Activated naive CD4-positive, alpha-beta T cell treated with anti-CD3 and anti-CD28 coated beads, Interleukin-2, amount 50 U/mL, for 24 hours (primary cell): ENCODE measurements around the gene HMOX2.

Experiments
- H3K27ac Mint-ChIP-seq: one replicate; pipeline ENCODE4 v1.8.0; 2021; ENCODE audit warnings: mild to moderate bottlenecking, mixed read lengths
- H3K27me3 Mint-ChIP-seq: one replicate; pipeline ENCODE4 v1.8.0; 2021; ENCODE audit warnings: mixed read lengths
- H3K36me3 Mint-ChIP-seq: one replicate; pipeline ENCODE4 v1.8.0; 2021; ENCODE audit warnings: mixed read lengths
- H3K4me1 Mint-ChIP-seq: one replicate; pipeline ENCODE4 v1.8.0; 2021; ENCODE audit warnings: mixed read lengths
- H3K4me3 Mint-ChIP-seq: one replicate; pipeline ENCODE4 v1.8.0; 2021; ENCODE audit warnings: mild to moderate bottlenecking, mixed read lengths
- H3K9me3 Mint-ChIP-seq: one replicate; pipeline ENCODE4 v1.8.0; 2021; ENCODE audit warnings: mixed read lengths

HMOX2 gene

DNA sequence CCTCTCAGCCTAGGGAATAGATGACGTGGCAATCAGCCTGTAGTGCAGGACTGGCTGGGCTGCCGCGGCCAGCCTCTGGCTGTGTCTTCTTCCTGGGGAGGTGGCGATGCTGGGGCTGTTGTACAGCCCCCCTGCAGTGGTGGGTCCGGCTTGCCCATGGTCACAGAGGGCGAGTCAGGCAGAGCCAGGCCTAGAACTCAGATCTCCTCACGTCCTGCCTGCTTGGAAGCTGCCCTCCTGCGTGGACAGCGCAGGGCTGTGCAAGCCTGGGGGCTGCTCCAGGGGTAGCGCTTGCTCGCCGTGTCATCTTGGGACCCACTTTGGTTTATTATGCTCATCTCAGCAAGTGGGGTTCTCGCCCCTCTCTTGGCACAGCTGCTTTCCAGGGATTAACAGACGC is 21.1 kb upstream of the HMOX2 start:
- Mint-ChIP-seq H3K9me3 (no peaks in the 10 kb centered on the region), H3K4me1 (peaks cover 11% of the 10 kb centered on the region), H3K27me3 (no peaks in the 10 kb centered on the region), H3K36me3 (peaks cover 10% of the 10 kb centered on the region), H3K27ac (no peak overlapping the region), H3K4me3 (no peak overlapping the region)

DNA sequence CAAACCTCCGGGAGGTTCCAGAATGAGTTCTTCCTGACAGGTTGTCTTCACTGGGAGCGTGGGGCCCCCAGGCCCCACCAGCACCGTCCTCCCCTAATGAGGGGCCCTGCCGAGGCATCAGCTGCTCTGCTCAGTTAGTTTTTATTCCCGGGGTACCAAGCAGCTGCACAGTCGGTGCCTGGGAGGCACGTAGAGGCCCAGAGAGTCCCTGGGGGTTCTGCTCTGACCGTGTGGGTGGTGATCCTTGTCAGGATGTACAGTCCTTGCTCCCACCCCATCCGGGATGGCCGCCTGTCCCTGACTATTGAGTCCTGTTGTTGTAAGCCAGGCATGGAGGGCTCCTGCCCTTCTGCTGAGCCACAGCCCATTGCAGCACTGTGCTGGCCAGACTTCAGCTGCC is 20.2 kb upstream of the HMOX2 start:
- Mint-ChIP-seq H3K27me3 (no peaks in the 10 kb centered on the region), H3K27ac (no peak overlapping the region), H3K4me3 (no peak overlapping the region), H3K4me1 (peaks cover 11% of the 10 kb centered on the region), H3K36me3 (peaks cover 11% of the 10 kb centered on the region), H3K9me3 (no peaks in the 10 kb centered on the region)

DNA sequence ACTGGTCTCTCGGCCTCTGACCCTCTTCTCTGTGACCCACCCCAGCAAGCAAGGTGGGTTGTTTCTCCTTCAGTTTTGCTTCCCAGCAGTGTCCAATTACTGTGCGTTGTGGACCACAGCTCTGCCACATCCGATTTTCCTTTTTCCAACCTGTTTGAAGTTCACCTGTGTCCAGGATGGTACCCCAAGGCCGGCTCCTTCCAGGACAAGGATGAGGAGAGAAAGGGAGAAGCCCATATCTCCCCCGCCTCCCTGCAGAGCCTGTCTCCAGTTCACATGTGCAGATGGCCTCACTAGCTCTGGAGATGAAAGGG is 15.3 kb upstream of the HMOX2 start:
- Mint-ChIP-seq H3K4me1 (peaks cover 19% of the 10 kb centered on the region), H3K36me3 (peaks cover 8% of the 10 kb centered on the region), H3K27me3 (no peaks in the 10 kb centered on the region), H3K4me3 (no peak overlapping the region), H3K27ac (no peak overlapping the region), H3K9me3 (no peaks in the 10 kb centered on the region)

GRCh38 chr16:4461250-4462085 is 14.7 kb upstream of the HMOX2 start:
- H3K27ac Mint-ChIP-seq, result no peak overlapping the region
- H3K27me3 Mint-ChIP-seq, result no peaks in the 10 kb centered on the region
- H3K4me3 Mint-ChIP-seq, result no peak overlapping the region
- peaks cover 8% of the 10 kb centered on the region for H3K36me3 Mint-ChIP-seq
- H3K4me1 Mint-ChIP-seq, result peaks cover 23% of the 10 kb centered on the region
- H3K9me3 Mint-ChIP-seq, result no peaks in the 10 kb centered on the region

- H3K4me3 Mint-ChIP-seq, result no peak overlapping the region
- no peaks in the 10 kb centered on the region for H3K9me3 Mint-ChIP-seq
- H3K36me3 Mint-ChIP-seq, result peaks cover 7% of the 10 kb centered on the region
- peak overlapping the region; percentile 12 for H3K27ac Mint-ChIP-seq
- H3K4me1 Mint-ChIP-seq, result peaks cover 23% of the 10 kb centered on the region
- H3K27me3 Mint-ChIP-seq, result no peaks in the 10 kb centered on the region
Measured at GRCh38 chr16:4463522-4464163, 12.6 kb upstream of the HMOX2 start.

DNA sequence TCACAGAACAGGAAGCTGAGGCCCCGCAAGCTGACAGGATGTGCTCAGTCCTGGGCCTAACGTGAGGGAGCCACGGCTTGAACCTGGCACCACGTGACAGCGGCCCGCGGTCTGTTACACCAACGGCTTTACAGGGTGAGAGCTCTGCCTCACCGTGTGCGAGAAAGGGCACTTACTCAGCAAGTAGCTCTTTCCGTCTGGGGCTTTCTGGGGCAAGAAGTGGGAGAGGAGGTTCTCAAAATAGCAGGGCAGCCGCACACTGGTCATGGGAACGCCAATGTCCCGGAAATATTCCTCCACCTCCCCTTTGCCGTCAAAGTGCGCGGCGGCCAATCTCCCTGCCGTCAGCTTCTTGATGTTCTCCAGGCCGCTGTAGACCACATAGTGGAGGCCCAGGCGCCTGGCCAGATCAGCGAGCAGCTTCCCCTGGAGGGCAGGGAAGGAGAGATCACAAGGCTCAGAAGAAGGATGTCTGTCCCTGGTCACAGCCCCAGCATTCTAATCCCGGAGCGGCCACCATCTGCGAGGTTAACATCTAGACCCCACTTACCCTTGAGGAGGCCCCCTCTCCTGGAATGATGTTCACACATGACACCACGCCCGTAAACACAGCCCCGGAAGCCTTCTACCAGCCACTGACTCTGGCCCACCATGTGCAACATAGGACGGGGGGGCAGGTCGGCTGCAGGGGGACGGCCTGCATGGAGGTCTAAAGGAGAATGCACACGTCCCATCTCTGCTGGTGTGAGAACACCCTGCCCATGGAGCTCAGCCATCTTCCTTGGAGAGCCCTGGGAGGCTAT is 10.0 kb upstream of the HMOX2 start:
- Mint-ChIP-seq H3K4me3 (no peak overlapping the region), H3K36me3 (peaks cover 3% of the 10 kb centered on the region)

DNA sequence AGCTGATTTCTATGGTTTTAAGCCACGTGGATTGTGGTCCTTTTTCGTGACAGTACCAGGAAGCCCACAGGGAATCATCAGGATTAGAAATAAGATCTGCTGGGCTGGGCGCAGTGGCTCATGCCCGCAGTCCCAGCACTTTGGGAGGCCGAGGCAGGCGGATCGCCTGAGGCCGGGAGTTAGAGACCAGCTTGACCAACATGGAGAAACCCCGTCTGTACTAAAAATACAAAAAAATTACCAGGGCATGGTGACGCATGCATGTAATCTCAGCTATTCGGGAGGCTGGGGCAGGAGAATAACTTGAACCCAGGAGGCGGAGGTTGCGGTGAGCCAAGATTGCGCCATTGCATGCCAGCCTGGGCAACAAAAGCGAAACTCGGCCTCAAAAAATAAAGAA is 8.3 kb upstream of the HMOX2 start:
- Mint-ChIP-seq H3K4me1 (peaks cover 21% of the 10 kb centered on the region), H3K27me3 (no peaks in the 10 kb centered on the region), H3K4me3 (no peak overlapping the region), H3K27ac (no peak overlapping the region), H3K36me3 (peaks cover 3% of the 10 kb centered on the region), H3K9me3 (no peaks in the 10 kb centered on the region)

More for the DNA sequence above, 10.0 kb upstream of the HMOX2 start:
- H3K27me3 Mint-ChIP-seq, result no peaks in the 10 kb centered on the region
- H3K27ac Mint-ChIP-seq, result peak overlapping the region; percentile 79
- H3K4me1 Mint-ChIP-seq, result peaks cover 16% of the 10 kb centered on the region
- no peaks in the 10 kb centered on the region for H3K9me3 Mint-ChIP-seq

GRCh38 chr16:4468972-4469371 is 7.2 kb upstream of the HMOX2 start:
- H3K4me1 Mint-ChIP-seq, result peaks cover 28% of the 10 kb centered on the region
- no peak overlapping the region for H3K27ac Mint-ChIP-seq
- no peak overlapping the region for H3K4me3 Mint-ChIP-seq
- peaks cover 3% of the 10 kb centered on the region for H3K36me3 Mint-ChIP-seq
- H3K27me3 Mint-ChIP-seq, result no peaks in the 10 kb centered on the region
- H3K9me3 Mint-ChIP-seq, result no peaks in the 10 kb centered on the region

DNA sequence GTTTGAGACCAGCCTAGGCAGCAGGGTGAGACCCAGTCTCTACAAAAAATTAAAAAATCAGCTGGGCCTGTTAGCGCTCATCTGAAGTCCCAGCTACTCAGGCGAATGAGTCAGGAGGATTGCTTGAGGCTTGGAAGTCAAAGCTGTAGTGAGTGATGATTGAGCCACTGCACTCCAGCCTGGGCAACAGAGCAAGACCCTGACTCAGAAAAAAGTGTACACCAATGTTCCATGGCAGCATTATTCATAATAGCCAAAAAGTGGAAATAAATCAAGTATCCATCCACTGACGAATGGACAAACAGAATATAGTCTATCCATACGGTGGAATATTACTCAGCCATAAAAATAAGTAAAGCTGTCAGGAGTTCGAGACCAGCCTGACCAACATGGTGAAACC is 4.3 kb upstream of the HMOX2 start:
- Mint-ChIP-seq H3K27ac (peak overlapping the region; percentile 35), H3K4me3 (no peak overlapping the region), H3K36me3 (no peaks in the 10 kb centered on the region), H3K9me3 (no peaks in the 10 kb centered on the region), H3K4me1 (peaks cover 23% of the 10 kb centered on the region), H3K27me3 (no peaks in the 10 kb centered on the region)

DNA sequence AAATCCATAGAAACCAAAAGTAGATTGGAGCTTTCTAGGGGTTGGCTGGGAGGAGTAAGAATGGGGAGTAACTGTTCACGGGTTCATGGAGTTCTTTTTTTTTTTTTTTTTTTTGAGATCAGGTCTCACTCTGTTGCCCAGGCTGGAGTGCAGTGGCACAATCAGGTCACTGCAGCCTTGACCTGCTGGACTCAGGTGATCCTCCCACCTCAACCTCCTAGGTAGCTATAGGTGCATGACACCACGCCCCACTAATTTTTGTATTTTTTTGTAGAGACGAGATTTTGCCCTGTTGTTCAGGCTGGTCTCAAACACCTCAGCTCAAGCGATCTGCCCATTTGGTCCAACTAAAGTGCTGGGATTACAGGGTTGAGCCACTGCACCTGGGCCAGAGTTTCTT is 3.3 kb upstream of the HMOX2 start:
- Mint-ChIP-seq H3K27me3 (no peaks in the 10 kb centered on the region), H3K9me3 (no peaks in the 10 kb centered on the region), H3K4me3 (peak overlapping the region; percentile 65), H3K4me1 (peaks cover 27% of the 10 kb centered on the region), H3K36me3 (no peaks in the 10 kb centered on the region), H3K27ac (no peak overlapping the region)

DNA sequence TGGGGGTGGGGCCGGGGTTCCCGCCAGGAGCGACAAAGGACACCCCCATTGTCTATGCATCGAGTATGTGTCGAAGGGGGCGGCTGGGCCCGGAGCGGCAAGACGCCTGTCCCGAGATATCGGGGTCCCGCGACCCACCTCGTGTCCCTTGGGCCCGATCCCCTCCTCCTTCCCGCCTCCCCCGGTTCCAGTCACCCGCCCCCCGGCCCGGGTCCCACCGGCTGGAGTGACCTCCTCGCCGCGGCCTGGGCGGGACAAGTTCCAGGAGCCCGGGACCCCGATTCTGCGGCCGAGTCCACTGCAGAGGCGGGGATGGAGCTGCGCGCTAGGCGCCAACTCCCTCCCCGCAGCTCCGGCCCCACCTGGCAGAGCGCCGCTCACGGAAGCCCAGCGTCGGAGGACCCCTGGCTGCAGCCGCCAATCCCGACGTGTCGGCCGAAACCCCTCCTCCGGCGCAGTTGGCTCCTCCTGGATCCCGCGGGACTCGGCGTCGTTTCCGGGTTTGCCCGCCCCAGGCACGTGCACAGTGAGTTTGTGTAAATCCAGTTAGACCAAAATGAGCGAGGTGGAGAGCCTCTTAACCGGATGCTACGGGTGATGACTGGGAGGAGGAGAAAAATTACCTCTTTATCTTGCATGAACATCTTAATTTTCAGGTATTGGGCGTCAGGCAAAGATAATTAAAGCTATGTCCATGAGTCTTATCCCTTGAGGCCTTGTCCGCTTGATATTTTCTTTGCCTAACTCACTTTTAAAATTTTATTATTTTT is 1.8 kb upstream of the HMOX2 start, which contains the start of gene NMRAL1:
Gene NMRAL1 (minus strand): TSS at position 434 of the 770 bp plus-strand sequence. CDS start 493 bp downstream, outside the sequence.
- peaks cover 38% of the 10 kb centered on the region for H3K4me1 Mint-ChIP-seq
- no peaks in the 10 kb centered on the region for H3K9me3 Mint-ChIP-seq
- H3K36me3 Mint-ChIP-seq, result no peaks in the 10 kb centered on the region
- H3K4me3 Mint-ChIP-seq, result peak within 1 kb of the TSS; percentile 91
- no peaks in the 10 kb centered on the region for H3K27me3 Mint-ChIP-seq
- H3K27ac Mint-ChIP-seq, result peak within 1 kb of the TSS; percentile 96

DNA sequence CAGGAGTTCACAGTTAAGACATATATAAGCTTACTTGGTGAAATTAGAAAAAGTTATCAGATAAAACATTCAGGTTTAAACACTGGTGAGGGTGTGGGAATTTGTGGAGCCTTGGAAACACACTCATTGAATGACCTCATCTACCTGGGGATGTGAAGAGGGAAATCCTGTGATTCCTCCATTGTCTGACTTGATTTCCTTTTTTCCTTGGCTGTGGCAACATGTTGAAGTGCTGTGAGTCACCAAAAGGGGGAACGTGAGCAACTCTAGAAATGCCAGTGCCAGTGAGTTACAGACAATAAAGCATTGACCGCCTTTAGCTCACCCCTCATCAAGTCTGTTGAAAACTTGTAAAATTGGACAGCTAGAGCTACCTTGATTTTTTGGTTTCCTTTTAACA is 1.8 kb downstream of the HMOX2 start:
- Mint-ChIP-seq H3K4me1 (peaks cover 54% of the 10 kb centered on the region), H3K27me3 (no peaks in the 10 kb centered on the region), H3K36me3 (peaks cover 3% of the 10 kb centered on the region), H3K27ac (peak overlapping the region; percentile 77), H3K4me3 (peak overlapping the region; percentile 91), H3K9me3 (no peaks in the 10 kb centered on the region)

- Mint-ChIP-seq H3K36me3 (peaks cover 6% of the 10 kb centered on the region), H3K27ac (peak overlapping the region; percentile 78), H3K4me3 (peak overlapping the region; percentile 47), H3K9me3 (no peaks in the 10 kb centered on the region), H3K27me3 (no peaks in the 10 kb centered on the region), H3K4me1 (peaks cover 56% of the 10 kb centered on the region)
Measured at GRCh38 chr16:4481526-4481925, 5.3 kb downstream of the HMOX2 start.

- Mint-ChIP-seq H3K4me1 (peaks cover 61% of the 10 kb centered on the region), H3K27me3 (no peaks in the 10 kb centered on the region), H3K36me3 (peaks cover 6% of the 10 kb centered on the region), H3K9me3 (no peaks in the 10 kb centered on the region), H3K27ac (peak overlapping the region; percentile 78), H3K4me3 (no peak overlapping the region)
Measured at GRCh38 chr16:4481963-4482362, 5.8 kb downstream of the HMOX2 start.
